Kidney epithelial cell (primary cell): ENCODE measurements around the gene CHODL. TPM values are rescaled to one million over a fixed set of nuclear protein-coding genes. Genes with fewer than 3 reads are reported as not detected.

Experiments used
- DNase-seq: peaks from one replicate; pipeline ENCODE4 v3.0.0-alpha.2; 2010; ENCODE audit warnings: low read depth
- H3K27me3 ChIP-seq: 2 replicates; pipeline ENCODE4 v1.6.0; 2011; ENCODE audit warnings: low read length; ENCODE audit not compliant: control insufficient read depth, insufficient read depth
- H3K36me3 ChIP-seq: 2 replicates; pipeline ENCODE4 v1.5.1; 2011; ENCODE audit warnings: low read length; ENCODE audit not compliant: control insufficient read depth, insufficient read depth
- H3K4me3 ChIP-seq: 2 replicates; pipeline ENCODE4 v1.5.1; 2011; ENCODE audit warnings: low read depth, mild to moderate bottlenecking, control low read depth, low read length
- CTCF ChIP-seq: IDR thresholded peaks from 2 replicates; pipeline ENCODE4 v1.5.1; 2011; ENCODE audit warnings: mild to moderate bottlenecking, moderate library complexity, low read length, control low read depth, inconsistent platforms; ENCODE audit not compliant: insufficient read depth, poor library complexity, severe bottlenecking
- total RNA-seq: library from RNA; depleted of rRNA; stranded (reverse); fragments of >200 nt; gene quantifications from 2 replicates; pipeline ENCODE4 v1.2.3, GENCODE V29; 2015

Gene CHODL
- total RNA-seq, 1 donor from 2014 or later, result 1.3 TPM

GRCh38 chr21:18228060-18228739 is 16.4 kb upstream of the CHODL start:
- no peaks in the 10 kb centered on the region for H3K27me3 ChIP-seq
- no peaks in the 10 kb centered on the region for H3K36me3 ChIP-seq
- no peak overlapping the region for H3K4me3 ChIP-seq
- no peak for TF ChIP-seq CTCF
- no peak for DNase-seq

- no peaks in the 10 kb centered on the region for H3K36me3 ChIP-seq
- H3K27me3 ChIP-seq, result no peaks in the 10 kb centered on the region
- no peak for DNase-seq
- TF ChIP-seq CTCF, result no peak
- no peak overlapping the region for H3K4me3 ChIP-seq
Measured at GRCh38 chr21:18235545-18235944, 9.1 kb upstream of the CHODL start.

- Histone ChIP-seq H3K27me3 (peaks cover 16% of the 10 kb centered on the region), H3K36me3 (no peaks in the 10 kb centered on the region), H3K4me3 (peak overlapping the region; percentile 39)
- no peak for DNase-seq
- TF ChIP-seq CTCF, result no peak
Measured at GRCh38 chr21:18245464-18245967, 883 bp downstream of the CHODL start.

- Histone ChIP-seq H3K27me3 (peaks cover 16% of the 10 kb centered on the region), H3K4me3 (no peak overlapping the region), H3K36me3 (no peaks in the 10 kb centered on the region)
- TF ChIP-seq CTCF, result no peak
- DNase-seq, result no peak
Measured at GRCh38 chr21:18248171-18248570, 3.5 kb downstream of the CHODL start.

GRCh38 chr21:18249672-18250071 is 5.0 kb downstream of the CHODL start:
- DNase-seq, result no peak
- H3K36me3 ChIP-seq, result no peaks in the 10 kb centered on the region
- TF ChIP-seq CTCF, result peak; percentile 61
- peaks cover 12% of the 10 kb centered on the region for H3K27me3 ChIP-seq
- no peak overlapping the region for H3K4me3 ChIP-seq

GRCh38 chr21:18251065-18251464 is 6.4 kb downstream of the CHODL start:
- no peak for DNase-seq
- H3K4me3 ChIP-seq, result no peak overlapping the region

More at GRCh38 chr21:18251065-18251464, 6.4 kb downstream of the CHODL start:
- Histone ChIP-seq H3K36me3 (no peaks in the 10 kb centered on the region), H3K27me3 (no peaks in the 10 kb centered on the region)
- no peak for TF ChIP-seq CTCF
